ENCODE results near the gene KIF26A. TPM values are rescaled to one million over a fixed set of nuclear protein-coding genes. Genes with fewer than 3 reads are reported as not detected.

Gene KIF26A
- total RNA-seq, 2 donors from 2014 or later, result 2.0 to 3.9 TPM

DNA sequence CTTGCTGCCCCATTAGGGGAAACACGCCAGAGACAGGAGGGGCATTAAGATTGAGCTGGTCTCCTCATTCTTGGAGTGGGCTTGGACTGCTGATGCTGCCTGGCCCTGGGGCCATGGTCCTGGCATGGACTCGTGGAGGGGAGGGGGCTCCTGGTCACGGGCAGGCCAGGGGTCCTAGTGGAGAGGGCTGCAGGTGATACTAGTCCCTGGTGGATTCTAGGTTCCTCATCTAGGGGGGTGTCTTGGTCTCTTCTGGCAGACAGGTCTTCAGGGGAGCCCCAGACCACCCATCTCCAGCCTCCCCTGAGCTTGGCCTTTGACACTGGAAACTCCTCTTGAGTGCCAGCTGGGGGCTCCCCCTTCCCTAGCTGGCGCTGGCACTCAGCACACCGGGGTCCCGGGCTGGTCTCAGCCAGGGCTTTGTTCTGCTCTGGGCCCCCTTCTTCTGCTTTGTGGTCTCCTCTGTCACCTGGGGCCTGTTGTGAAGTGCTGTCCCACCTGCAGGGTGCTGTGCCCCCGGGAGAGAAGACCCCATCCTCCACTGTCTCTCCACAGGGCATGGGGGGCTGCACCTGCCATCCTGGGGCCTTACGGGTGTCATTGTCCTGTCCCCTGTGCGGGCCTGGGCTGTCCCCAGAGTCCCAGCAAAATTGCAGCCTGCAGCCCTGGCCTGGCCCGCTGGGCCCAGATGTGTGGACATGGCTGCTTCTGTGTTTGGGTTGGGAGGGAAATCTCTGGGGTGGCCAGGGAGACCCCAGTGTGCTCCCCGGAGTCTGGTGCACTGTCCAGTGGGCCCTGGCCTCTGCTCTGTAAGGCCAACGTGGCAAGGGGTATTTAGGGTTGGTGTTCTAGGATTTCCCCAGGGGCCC is 2.3 kb downstream of the KIF26A start:
- TF ChIP-seq, protein P1, sequence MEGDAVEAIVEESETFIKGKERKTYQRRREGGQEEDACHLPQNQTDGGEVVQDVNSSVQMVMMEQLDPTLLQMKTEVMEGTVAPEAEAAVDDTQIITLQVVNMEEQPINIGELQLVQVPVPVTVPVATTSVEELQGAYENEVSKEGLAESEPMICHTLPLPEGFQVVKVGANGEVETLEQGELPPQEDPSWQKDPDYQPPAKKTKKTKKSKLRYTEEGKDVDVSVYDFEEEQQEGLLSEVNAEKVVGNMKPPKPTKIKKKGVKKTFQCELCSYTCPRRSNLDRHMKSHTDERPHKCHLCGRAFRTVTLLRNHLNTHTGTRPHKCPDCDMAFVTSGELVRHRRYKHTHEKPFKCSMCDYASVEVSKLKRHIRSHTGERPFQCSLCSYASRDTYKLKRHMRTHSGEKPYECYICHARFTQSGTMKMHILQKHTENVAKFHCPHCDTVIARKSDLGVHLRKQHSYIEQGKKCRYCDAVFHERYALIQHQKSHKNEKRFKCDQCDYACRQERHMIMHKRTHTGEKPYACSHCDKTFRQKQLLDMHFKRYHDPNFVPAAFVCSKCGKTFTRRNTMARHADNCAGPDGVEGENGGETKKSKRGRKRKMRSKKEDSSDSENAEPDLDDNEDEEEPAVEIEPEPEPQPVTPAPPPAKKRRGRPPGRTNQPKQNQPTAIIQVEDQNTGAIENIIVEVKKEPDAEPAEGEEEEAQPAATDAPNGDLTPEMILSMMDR (IDR thresholded peaks at IDR 0.05), result no peak
- Histone ChIP-seq H3K9me3 (no peaks in the 10 kb centered on the region), H3K4me3 (no peak overlapping the region), H3K27ac (no peak overlapping the region), H3K36me3 (no peaks in the 10 kb centered on the region), H3K27me3 (replicated peaks; ENCODE audit: insufficient read depth) (no peaks in the 10 kb centered on the region), H3K4me1 (ENCODE audit: control insufficient read depth in 1 of 2, low read depth in 2 of 2) (peaks cover 8 to 28% of the 10 kb centered on the region in 2 donors)
- ATAC-seq (ENCODE audit: insufficient number of reproducible peaks, low FRiP score, low read depth), result no peak
- no peak for DNase-seq (ENCODE audit: low spot score)

DNA sequence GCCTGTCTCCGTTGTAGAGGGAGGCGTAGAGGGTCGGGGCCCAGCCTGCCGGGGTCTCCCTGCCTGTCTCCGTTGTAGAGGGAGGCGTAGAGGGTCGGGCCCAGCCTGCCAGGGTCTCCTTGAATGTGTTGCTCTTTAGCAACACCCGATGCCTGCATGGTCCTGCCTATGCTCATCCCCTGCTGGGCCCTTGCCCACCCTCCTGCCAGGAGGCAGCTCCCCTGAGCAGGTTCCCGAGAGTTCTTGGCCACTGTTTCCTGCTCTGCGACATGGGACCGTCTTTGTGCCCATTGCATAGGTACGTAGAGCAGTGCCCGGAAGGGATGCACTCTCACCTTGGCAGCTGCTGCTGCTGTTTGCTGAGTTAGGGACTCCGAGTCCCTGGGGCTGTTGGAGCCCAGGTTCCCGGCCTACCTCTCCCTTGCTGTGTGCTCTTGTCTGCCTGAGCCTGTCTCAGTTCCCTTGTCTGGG is 3.3 kb downstream of the KIF26A start:
- ATAC-seq (ENCODE audit: insufficient number of reproducible peaks, low FRiP score, low read depth) (no peak), DNase-seq (ENCODE audit: low spot score) (no peak)
- no peaks in the 10 kb centered on the region for H3K36me3 ChIP-seq
- peaks cover 8 to 24% of the 10 kb centered on the region in 2 donors for H3K4me1 ChIP-seq (ENCODE audit: control insufficient read depth in 1 of 2, low read depth in 2 of 2)
- no peaks in the 10 kb centered on the region for H3K9me3 ChIP-seq
- TF ChIP-seq, protein P1 (IDR thresholded peaks at IDR 0.05), result no peak
- no peak overlapping the region for H3K27ac ChIP-seq
- H3K27me3 ChIP-seq (replicated peaks; ENCODE audit: insufficient read depth), result no peaks in the 10 kb centered on the region
- no peak overlapping the region for H3K4me3 ChIP-seq

DNA sequence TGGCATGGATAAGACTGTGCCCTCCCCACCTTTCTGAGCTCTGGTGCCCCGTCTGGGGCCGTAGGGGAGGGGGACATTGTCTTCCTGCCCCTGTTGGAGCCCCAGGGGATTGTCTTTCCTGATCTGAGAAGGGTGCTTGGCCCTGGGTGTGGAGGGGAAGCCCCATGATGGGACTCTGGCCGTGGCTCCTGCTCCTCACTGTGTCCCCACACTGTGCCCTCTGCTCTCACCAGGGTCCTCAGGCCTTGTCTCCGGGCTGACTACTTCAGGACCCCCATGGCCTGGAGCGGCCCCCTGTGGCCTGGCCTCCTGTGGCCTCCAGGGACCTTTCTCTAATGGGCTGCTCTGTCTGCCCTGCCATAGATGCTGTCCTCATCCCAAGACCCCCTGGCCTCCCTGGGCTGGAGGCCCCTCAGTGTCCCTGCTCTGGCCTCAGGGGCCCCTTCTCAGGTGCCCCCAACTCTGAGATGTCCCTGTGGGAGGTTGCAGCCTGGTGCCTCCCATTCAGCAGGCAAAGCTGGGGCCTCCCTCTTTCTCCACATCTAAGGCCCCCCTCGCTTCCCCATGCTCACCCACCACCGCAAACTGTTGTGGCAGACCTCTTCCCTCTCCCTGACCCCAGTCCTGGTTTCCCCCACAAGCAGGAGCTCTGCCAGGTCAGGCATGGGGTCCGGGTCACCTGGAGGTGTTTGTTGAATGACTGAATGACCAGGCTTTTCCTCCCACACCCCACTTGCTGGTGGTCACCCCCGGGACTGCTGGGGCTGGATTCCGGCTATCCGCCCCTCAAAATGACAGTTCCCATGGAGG is 4.0 kb downstream of the KIF26A start:
- H3K27ac ChIP-seq, result no peak overlapping the region
- no peaks in the 10 kb centered on the region for H3K9me3 ChIP-seq
- no peak for DNase-seq (ENCODE audit: low spot score)
- no peaks in the 10 kb centered on the region for H3K36me3 ChIP-seq
- ATAC-seq (ENCODE audit: insufficient number of reproducible peaks, low FRiP score, low read depth), result no peak
- no peak overlapping the region for H3K4me3 ChIP-seq
- H3K27me3 ChIP-seq (replicated peaks; ENCODE audit: insufficient read depth), result no peaks in the 10 kb centered on the region
- TF ChIP-seq, protein P1 (IDR thresholded peaks at IDR 0.05), result no peak
- peaks cover 8 to 17% of the 10 kb centered on the region in 2 donors for H3K4me1 ChIP-seq (ENCODE audit: control insufficient read depth in 1 of 2, low read depth in 2 of 2)

DNA sequence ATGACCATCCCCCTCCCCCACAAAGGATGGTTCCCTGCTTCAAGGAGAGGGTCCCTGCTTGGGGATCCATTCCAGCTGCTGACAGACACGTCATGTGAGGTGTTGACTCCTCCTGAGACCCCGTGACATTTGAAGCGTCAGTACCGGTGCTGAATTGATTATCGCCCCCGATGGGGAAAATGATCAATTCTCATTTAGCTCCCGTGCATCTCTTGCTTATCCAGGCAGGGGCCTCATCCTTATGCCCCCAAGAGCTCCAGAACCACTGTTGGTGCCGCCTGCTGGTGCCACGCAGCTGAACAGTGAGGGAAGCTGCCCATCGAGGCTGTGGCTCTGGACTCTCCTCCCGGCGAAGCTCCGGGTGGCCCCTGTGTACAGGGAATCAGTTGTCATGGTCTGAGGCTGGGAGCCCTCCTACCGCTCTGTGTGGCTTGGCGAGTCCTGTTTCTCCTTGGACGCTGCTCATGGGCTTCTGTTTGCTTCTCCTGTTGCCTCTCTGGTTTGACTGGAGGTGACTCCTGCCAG is 4.6 kb downstream of the KIF26A start:
- no peak for ATAC-seq (ENCODE audit: insufficient number of reproducible peaks, low FRiP score, low read depth)
- Histone ChIP-seq H3K27me3 (replicated peaks; ENCODE audit: insufficient read depth) (no peaks in the 10 kb centered on the region), H3K27ac (no peak overlapping the region), H3K36me3 (no peaks in the 10 kb centered on the region), H3K4me3 (no peak overlapping the region), H3K9me3 (no peaks in the 10 kb centered on the region), H3K4me1 (ENCODE audit: control insufficient read depth in 1 of 2, low read depth in 2 of 2) (peaks cover 1 to 10% of the 10 kb centered on the region in 2 donors)
- TF ChIP-seq, protein P1 (IDR thresholded peaks at IDR 0.05), result no peak
- no peak for DNase-seq (ENCODE audit: low spot score)

Data from thoracic aorta (tissue), 2 donors.